ENCODE measurements around the gene FNIP1. TPM values are rescaled to one million over a fixed set of nuclear protein-coding genes. Genes with fewer than 3 reads are reported as not detected.

Gene FNIP1
- total and polyA plus RNA-seq, 2 of the 13 experiments (the other 11 are each of a cell fraction or from before 2014, with no cell fraction given), result 10.9 to 29.3 TPM

GRCh38 chr5:131796793-131797693 is at the start of gene FNIP1 (continued):
- peak in 1 of 2 experiments; percentile 53; a peak in 1 of 4 replicates for TF ChIP-seq REST (IDR thresholded peaks at IDR 0.05; ENCODE audit: borderline replicate concordance in 1 of 2, low read depth in 1 of 2, low read length in 2 of 2)
- peak; percentile 59; the same call in 1 of the 2 replicates for TF ChIP-seq DPF2 (CRISPR knock-in tag; IDR thresholded peaks at IDR 0.05; ENCODE audit: borderline replicate concordance, low read depth)
- peak; percentile 83 for TF ChIP-seq KMT2B (CRISPR knock-in tag; IDR thresholded peaks at IDR 0.05)
- peak; percentile 44; the same call in 1 of the 2 replicates for TF ChIP-seq NFKBIZ (CRISPR knock-in tag; IDR thresholded peaks at IDR 0.05)
- TF ChIP-seq ZXDC (CRISPR knock-in tag; IDR thresholded peaks at IDR 0.05), result peak; percentile 54; the same call in 1 of the 2 replicates
- TF ChIP-seq ZNF382 (CRISPR knock-in tag; IDR thresholded peaks at IDR 0.05; ENCODE audit: borderline replicate concordance), result no peak
- TF ChIP-seq ZNF777 (CRISPR knock-in tag; IDR thresholded peaks at IDR 0.05), result peak; percentile 75
- peak; percentile 92; the same call in 1 of the 2 replicates for TF ChIP-seq ZNF782 (CRISPR knock-in tag; IDR thresholded peaks at IDR 0.05; ENCODE audit: borderline replicate concordance)
- peak; percentile 58 for TF ChIP-seq HOXA5 (CRISPR knock-in tag; IDR thresholded peaks at IDR 0.05)
- peak; percentile 21 for TF ChIP-seq ZNF264 (CRISPR knock-in tag; IDR thresholded peaks at IDR 0.05)
- peak; percentile 74 for TF ChIP-seq HNRNPH1 (optimal IDR thresholded peaks at IDR 0.05; ENCODE audit: low read depth, low read length)
- TF ChIP-seq MLLT10 (CRISPR knock-in tag; IDR thresholded peaks at IDR 0.05), result no peak
- no peak; the same call in 1 of the 2 replicates for TF ChIP-seq SAFB2 (CRISPR knock-in tag; IDR thresholded peaks at IDR 0.05; ENCODE audit: borderline replicate concordance, low read depth)
- TF ChIP-seq RFX1 (IDR thresholded peaks at IDR 0.05), result no peak
- 0 out of 2 replicates have a peak, but pooled peaks have one; percentile 11 for TF ChIP-seq ZNF644 (CRISPR knock-in tag; IDR thresholded peaks at IDR 0.05; ENCODE audit: low read depth)
- 0 out of 2 replicates have a peak, but pooled peaks have one; percentile 20 for TF ChIP-seq SNAPC5 (CRISPR knock-in tag; IDR thresholded peaks at IDR 0.05; ENCODE audit: borderline replicate concordance)
- TF ChIP-seq, protein P1, sequence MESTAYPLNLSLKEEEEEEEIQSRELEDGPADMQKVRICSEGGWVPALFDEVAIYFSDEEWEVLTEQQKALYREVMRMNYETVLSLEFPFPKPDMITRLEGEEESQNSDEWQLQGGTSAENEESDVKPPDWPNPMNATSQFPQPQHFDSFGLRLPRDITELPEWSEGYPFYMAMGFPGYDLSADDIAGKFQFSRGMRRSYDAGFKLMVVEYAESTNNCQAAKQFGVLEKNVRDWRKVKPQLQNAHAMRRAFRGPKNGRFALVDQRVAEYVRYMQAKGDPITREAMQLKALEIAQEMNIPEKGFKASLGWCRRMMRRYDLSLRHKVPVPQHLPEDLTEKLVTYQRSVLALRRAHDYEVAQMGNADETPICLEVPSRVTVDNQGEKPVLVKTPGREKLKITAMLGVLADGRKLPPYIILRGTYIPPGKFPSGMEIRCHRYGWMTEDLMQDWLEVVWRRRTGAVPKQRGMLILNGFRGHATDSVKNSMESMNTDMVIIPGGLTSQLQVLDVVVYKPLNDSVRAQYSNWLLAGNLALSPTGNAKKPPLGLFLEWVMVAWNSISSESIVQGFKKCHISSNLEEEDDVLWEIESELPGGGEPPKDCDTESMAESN (CRISPR knock-in tag; conservative IDR thresholded peaks at IDR 0.05), result peak; percentile 75
- no peak for TF ChIP-seq ZMYM2 (CRISPR knock-in tag; IDR thresholded peaks at IDR 0.05)
- TF ChIP-seq SIX1 (CRISPR knock-in tag; IDR thresholded peaks at IDR 0.05; ENCODE audit: borderline replicate concordance), result 0 out of 2 replicates have a peak, but pooled peaks have one; percentile 3
- TF ChIP-seq ZNF317 (CRISPR knock-in tag; IDR thresholded peaks at IDR 0.05), result peak; percentile 61
- TF ChIP-seq SYNCRIP (IDR thresholded peaks at IDR 0.05; ENCODE audit: insufficient read depth, low read depth, low read length), result no peak

Measured in HepG2 (cell line).